Measurements from ENCODE around the gene MKNK1. TPM values are rescaled to one million over a fixed set of nuclear protein-coding genes. Genes with fewer than 3 reads are reported as not detected.

Gene MKNK1
- total RNA-seq, 1 experiment from 2014 or later = 103 TPM

- ChIA-PET POLR2A (ENCODE audit: unreplicated experiment) (no interaction called here), CTCF (interaction anchor here (1.0 kb wide), 1 partner anchor 16 kb away, joined by 5 read pairs; no protein-coding TSS in a partner anchor)
- H3K4me1 ChIP-seq (replicated peaks; ENCODE audit: insufficient read depth) = peaks cover 23% of the 10 kb centered on the region
- H3K9me2 ChIP-seq (ENCODE audit: insufficient read depth) = no peaks in the 10 kb centered on the region
- intact Hi-C loops (cut with micrococcal nuclease; ENCODE audit: unreplicated experiment) = no loop called here
- no peaks in the 10 kb centered on the region for H4K20me1 ChIP-seq (ENCODE audit: insufficient read depth)
- no peak overlapping the region for H3K27ac ChIP-seq
- H3K36me3 ChIP-seq (ENCODE audit: low read depth) = peaks cover 11% of the 10 kb centered on the region; the same call in 1 of the 2 replicates
- H3F3A ChIP-seq (ENCODE audit: insufficient read depth, low read depth) = peaks cover 17% of the 10 kb centered on the region
- DNase-seq = no peak
- H3K79me2 ChIP-seq (ENCODE audit: low read depth) = no peaks in the 10 kb centered on the region
- H3K4me3 ChIP-seq = no peak overlapping the region
- no peak overlapping the region for H2AFZ ChIP-seq
- H3K4me2 ChIP-seq = no peak overlapping the region
- no TSS peak for BruUV-seq (replicated peaks)
- TF ChIP-seq EZH2 (IDR thresholded peaks at IDR 0.05; ENCODE audit: low read depth) (no peak), CTCF (conservative IDR thresholded peaks at IDR 0.05) (no peak)
- H3K27me3 ChIP-seq (ENCODE audit: insufficient read depth, low read depth) = no peaks in the 10 kb centered on the region
- no peaks in the 10 kb centered on the region for H3K9me3 ChIP-seq (ENCODE audit: insufficient read depth, low read depth)
Observed at GRCh38 chr1:46639547-46639946, 35.5 kb upstream of the MKNK1 start.

GRCh38 chr1:46638921-46639320, 34.9 kb upstream of the MKNK1 start:
- no peaks in the 10 kb centered on the region for H3K9me2 ChIP-seq (ENCODE audit: insufficient read depth)
- intact Hi-C loops (cut with micrococcal nuclease; ENCODE audit: unreplicated experiment) = no loop called here
- H3K4me3 ChIP-seq = no peak overlapping the region
- no peaks in the 10 kb centered on the region for H3K79me2 ChIP-seq (ENCODE audit: low read depth)
- H3K9me3 ChIP-seq (ENCODE audit: insufficient read depth, low read depth) = no peaks in the 10 kb centered on the region
- no peaks in the 10 kb centered on the region for H4K20me1 ChIP-seq (ENCODE audit: insufficient read depth)
- H3F3A ChIP-seq (ENCODE audit: insufficient read depth, low read depth) = peaks cover 13% of the 10 kb centered on the region
- peaks cover 11% of the 10 kb centered on the region; the same call in 1 of the 2 replicates for H3K36me3 ChIP-seq (ENCODE audit: low read depth)
- ChIA-PET POLR2A (ENCODE audit: unreplicated experiment) (no interaction called here), CTCF (no interaction called here)
- H3K4me2 ChIP-seq = no peak overlapping the region
- H2AFZ ChIP-seq = no peak overlapping the region
- H3K4me1 ChIP-seq (replicated peaks; ENCODE audit: insufficient read depth) = peaks cover 18% of the 10 kb centered on the region
- no peaks in the 10 kb centered on the region for H3K27me3 ChIP-seq (ENCODE audit: insufficient read depth, low read depth)
- no peak for DNase-seq
- no peak for TF ChIP-seq CTCF (conservative IDR thresholded peaks at IDR 0.05)
- TF ChIP-seq EZH2 (IDR thresholded peaks at IDR 0.05; ENCODE audit: low read depth) = no peak
- H3K27ac ChIP-seq = no peak overlapping the region
- BruUV-seq (replicated peaks) = no TSS peak

GRCh38 chr1:46637444-46638083, 33.5 kb upstream of the MKNK1 start:
- no peak for DNase-seq
- H3K9me2 ChIP-seq (ENCODE audit: insufficient read depth) = no peaks in the 10 kb centered on the region
- no peak overlapping the region for H3K4me3 ChIP-seq
- peaks cover 17% of the 10 kb centered on the region; the same call in 1 of the 2 replicates for H3K36me3 ChIP-seq (ENCODE audit: low read depth)
- H3K27me3 ChIP-seq (ENCODE audit: insufficient read depth, low read depth) = no peaks in the 10 kb centered on the region
- H3K9me3 ChIP-seq (ENCODE audit: insufficient read depth, low read depth) = no peaks in the 10 kb centered on the region
- peaks cover 4% of the 10 kb centered on the region for H3K4me1 ChIP-seq (replicated peaks; ENCODE audit: insufficient read depth)
- H2AFZ ChIP-seq = no peak overlapping the region
- 0 out of 2 replicates have a peak, but pooled peaks cover 1% of the 10 kb centered on the region for H3F3A ChIP-seq (ENCODE audit: insufficient read depth, low read depth)
- intact Hi-C loops (cut with micrococcal nuclease; ENCODE audit: unreplicated experiment) = no loop called here
- POLR2A ChIA-PET (ENCODE audit: unreplicated experiment) = interaction anchor here (0.6 kb wide), 1 partner anchor 739 kb away, joined by 3 read pairs; no protein-coding TSS in a partner anchor
- no peak overlapping the region for H3K27ac ChIP-seq
- H3K79me2 ChIP-seq (ENCODE audit: low read depth) = no peaks in the 10 kb centered on the region
- H4K20me1 ChIP-seq (ENCODE audit: insufficient read depth) = no peaks in the 10 kb centered on the region
- BruUV-seq (replicated peaks) = no TSS peak
- CTCF ChIA-PET = no interaction called here
- TF ChIP-seq EZH2 (IDR thresholded peaks at IDR 0.05; ENCODE audit: low read depth) (no peak), CTCF (conservative IDR thresholded peaks at IDR 0.05) (no peak)
- H3K4me2 ChIP-seq = no peak overlapping the region
